ENCODE results near the gene TGFB1I1.
"Not testable (repeated sequence)": the region's sequence is repeated elsewhere in the genome, so short reads cannot be mapped to it uniquely, and the experiment has no call there.

Gene TGFB1I1

DNA sequence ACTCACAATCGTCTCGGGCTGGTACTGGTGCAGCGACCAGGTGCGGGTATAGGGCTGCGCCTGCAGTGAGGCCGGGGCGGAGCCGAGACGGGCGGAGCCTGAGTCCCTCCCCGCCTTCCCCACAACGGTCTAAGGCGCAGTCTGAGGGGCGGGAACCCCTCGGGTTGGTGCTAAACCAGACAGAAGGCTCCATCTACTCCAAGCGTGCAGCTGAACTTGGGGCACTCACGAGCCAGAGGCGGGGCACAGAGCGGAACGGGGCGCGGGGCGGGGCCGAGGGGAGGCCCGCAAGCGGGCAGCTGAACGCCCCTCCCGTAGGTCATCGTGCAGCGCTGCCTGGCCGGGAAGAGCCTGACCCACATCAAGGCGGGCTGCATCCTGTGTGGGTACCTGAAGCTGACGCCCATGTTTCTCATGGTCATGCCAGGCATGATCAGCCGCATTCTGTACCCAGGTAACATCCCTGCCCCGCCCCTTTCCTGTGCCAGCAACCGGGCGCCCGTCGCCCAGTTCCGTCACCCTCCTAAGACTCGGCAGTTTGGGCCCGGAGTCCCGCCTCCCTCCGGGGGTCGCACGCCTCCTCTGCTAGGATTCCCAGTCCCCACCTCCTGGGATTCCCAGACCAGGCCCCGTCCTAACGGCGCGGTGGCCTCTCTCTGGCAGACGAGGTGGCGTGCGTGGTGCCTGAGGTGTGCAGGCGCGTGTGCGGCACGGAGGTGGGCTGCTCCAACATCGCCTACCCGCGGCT is 15.9 kb downstream of the TGFB1I1 start:
- DNase-seq (ENCODE audit: low spot score) = no peak

DNA sequence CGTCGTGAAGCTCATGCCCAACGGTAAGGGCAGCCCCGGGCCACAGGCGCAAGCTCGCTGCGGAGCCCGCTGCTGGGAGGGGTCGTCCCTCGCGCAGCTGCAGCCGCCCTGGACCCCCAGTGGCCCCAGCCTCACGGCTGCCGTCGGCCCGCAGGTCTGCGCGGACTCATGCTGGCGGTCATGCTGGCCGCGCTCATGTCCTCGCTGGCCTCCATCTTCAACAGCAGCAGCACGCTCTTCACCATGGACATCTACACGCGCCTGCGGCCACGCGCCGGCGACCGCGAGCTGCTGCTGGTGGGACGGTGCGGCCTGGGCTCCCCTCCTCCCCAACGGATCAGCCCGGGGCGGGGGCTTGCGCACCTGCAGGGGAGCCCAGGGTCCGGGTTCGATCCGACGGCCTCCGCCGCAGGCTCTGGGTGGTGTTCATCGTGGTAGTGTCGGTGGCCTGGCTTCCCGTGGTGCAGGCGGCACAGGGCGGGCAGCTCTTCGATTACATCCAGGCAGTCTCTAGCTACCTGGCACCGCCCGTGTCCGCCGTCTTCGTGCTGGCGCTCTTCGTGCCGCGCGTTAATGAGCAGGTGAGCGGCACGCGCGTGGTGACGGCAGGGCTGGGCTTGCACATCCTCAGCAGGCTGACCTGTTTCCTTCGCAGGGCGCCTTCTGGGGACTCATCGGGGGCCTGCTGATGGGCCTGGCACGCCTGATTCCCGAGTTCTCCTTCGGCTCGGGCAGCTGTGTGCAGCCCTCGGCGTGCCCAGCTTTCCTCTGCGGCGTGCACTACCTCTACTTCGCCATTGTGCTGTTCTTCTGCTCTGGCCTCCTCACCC is 16.7 kb downstream of the TGFB1I1 start:
- DNase-seq (ENCODE audit: low spot score) = no peak

DNA sequence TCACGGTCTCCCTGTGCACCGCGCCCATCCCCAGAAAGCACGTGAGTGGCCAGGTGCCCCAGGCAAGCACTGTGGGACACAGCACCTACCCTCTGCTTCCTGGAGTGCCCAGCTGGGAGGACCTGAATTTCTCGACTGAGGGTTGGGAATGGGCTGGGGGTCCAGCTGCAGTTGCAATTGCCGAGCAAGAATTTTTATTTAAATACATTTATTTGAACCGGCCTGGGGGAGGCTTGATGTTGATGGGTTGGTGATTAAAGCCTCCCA is 17.3 kb downstream of the TGFB1I1 start:
- no peak for DNase-seq (ENCODE audit: low spot score)

DNA sequence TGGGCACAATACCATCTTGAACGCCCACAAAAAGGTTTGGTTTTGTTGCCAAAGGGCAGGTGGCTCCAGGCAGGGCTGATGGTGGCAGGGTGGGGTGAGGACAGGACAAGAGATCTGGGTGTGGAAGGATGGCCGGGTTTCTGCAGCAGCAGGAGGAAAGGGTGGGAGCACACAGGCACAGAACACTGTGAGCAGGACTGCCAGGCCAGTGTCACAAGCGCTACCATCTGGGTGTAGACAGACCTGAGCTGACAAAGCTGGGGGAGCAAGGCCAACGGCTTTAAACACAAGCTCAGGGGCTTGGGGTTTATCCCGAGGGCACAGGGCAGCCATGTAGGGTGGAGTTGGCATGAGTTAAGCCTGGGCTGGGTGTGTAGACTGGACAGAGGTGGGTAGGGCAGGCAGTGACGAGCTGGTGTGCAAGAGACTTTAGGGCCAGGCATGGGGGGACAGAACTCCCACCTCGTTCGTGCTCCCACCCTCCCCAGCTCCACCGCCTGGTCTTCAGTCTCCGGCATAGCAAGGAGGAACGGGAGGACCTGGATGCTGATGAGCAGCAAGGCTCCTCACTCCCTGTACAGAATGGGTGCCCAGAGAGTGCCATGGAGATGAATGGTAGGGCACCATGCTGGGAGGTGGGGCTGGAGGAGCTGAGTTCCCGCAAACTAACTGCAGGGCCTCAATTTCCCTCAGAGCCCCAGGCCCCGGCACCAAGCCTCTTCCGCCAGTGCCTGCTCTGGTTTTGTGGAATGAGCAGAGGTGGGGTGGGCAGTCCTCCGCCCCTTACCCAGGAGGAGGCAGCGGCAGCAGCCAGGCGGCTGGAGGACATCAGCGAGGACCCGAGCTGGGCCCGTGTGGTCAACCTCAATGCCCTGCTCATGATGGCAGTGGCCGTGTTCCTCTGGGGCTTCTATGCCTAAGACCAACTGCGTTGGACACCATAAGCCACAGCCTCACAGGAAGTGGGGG is 17.9 kb downstream of the TGFB1I1 start:
- no peak for DNase-seq (ENCODE audit: low spot score)

DNA sequence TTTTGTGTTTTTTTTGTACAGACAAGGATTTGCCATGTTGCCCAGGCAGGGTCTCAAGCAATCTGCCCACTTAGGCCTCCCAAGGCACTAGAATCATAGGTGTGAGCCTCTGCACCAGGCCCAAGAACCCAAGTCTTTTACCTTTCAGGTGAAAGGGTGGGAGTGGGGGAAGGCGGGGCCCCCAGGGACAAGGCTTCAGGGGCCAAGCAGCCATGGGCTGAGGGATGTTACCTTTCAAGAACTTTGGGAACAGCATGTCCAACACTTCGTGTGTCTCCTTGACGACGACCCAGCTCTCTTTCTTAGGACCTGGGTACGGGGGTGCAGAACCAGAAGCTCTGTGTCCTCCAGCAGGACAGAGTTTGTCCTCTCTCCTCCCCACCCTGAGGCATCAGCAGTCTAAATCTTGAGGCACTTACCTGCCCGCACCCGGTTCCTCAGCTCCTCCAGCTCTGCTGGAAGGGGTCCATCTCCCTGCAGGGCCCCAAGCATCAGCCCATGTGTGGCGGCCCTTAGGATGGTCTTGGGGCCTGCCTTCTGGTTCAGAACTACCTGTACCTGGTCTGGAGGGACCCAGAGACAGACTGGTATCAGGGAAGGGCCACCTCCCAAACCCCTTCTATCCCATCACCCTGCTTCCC is 19.9 kb downstream of the TGFB1I1 start:
- no peak for DNase-seq (ENCODE audit: low spot score)

DNA sequence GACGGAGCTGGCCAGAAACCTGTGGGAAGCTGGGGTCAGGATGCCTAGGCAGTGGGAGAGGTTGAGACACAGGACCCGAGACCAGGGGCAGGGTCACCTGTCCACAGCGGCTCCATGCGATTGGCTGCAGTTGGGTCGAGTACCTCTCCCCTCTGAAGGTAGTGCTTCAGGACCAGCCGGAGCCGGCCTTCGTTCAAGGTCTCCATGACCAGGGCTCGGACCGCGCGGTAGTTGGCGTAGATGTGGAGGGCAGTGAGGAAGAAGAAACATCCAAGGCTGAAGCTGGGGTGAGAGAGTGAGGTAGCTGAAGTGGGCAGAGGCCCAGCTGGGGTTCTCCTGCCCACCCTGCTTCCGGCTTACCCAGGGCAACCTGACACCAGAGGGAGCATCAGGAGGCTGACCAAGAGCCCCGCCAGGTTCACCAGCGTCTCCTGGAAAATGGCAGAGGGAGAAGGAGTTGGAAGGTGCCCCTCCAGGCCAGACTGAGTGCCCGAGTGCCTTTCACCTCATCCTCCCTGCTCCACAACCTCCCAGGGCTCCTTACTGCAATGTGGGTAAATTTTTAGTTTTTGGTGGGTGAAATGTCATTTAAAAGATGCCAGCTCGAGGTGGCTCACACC is 21.7 kb downstream of the TGFB1I1 start:
- no peak for DNase-seq (ENCODE audit: low spot score)

DNA sequence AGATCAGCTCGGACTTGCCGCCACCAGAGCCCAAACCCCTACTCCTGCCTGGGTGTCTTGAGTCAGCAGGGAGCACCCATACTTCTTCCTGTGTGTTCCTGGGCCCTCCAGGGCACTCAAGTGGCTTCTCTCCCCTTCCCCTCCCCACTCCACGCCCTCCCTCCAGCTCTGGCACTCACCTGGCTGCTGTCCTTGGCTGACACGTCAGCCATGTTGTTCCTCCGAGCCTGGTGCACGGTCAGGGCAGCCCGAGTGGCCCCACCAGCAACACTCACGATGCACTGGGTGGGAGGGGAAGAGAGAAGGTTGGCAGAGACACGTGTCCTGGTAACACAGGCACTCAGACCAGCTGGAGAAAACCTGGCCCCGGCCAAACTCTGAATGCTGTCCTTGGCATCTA is 24.7 kb downstream of the TGFB1I1 start:
- DNase-seq (ENCODE audit: low spot score) = no peak

DNA sequence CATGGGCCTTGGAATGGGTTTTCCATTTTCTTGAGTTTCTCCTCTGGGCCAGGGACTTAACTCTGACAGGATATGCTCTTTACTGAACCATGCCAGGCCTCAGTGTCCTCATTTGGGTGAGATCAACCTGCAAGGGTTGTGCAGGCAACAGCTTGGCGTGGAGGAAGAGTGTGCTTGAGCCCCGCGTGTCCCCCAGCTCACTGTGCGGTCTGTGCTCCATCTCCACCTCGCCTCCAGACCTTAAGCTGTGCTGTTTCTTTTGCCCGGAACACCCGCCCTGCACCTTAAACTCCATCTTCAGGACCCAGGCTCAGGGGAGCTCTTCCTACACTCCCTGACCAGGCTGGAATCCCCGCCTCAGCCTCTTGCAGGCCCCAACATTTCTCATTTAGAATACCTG is 26.5 kb downstream of the TGFB1I1 start:
- no peak for DNase-seq (ENCODE audit: low spot score)

DNA sequence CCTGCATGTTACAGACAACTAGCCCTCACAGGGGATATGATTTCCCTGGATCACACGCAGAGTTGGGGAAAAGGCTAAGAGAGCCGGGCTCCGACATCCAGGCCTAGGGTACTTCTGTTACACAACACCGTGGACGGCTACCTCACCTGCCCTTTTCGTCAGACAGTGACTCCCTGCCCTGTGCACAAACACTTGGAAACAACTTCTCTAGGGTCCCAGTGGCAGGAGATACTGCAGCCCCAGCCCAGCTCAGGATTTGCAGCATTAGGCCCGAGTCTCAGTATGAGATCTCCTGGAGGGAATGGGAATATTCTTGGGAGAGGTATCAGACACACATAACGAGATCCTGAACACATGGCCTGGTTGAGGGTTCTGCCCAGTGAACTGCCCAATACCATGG is 28.0 kb downstream of the TGFB1I1 start:
- DNase-seq (ENCODE audit: low spot score) = no peak

DNA sequence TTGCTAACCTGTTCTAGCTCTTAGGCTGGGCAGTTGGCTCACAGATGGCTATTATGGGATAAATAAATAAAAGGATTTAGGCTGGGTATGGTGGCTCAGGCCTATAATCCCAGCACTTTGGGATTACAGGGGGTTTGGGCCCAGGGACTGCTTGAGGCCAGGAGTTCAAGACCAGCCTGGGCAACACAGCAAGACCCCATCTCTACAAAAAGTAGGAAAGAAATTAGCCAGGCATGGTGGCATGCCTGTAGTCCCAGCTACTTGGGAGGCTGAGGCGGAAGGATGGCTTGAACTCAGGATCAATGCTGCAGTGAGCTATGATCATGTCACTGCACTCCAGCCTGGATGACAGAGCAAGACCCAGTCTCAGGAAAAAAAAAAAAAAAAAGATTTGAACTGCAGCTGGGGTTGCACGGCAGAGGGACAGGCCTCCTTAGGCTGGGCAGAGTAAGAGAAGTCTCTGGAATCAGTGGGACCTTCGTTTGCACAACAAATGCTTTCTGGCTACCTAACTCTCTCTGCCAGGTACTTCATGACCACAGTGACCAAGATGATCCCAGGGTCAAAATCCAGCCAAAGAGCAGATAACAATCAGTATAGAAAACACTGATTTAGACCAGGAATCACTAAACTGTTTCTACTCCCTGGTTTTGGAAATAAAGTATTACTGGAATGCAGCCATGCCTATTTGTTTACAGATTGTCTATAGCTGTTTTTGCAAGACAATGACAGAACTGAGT is 29.4 kb downstream of the TGFB1I1 start:
- no peak for DNase-seq (ENCODE audit: low spot score)

DNA sequence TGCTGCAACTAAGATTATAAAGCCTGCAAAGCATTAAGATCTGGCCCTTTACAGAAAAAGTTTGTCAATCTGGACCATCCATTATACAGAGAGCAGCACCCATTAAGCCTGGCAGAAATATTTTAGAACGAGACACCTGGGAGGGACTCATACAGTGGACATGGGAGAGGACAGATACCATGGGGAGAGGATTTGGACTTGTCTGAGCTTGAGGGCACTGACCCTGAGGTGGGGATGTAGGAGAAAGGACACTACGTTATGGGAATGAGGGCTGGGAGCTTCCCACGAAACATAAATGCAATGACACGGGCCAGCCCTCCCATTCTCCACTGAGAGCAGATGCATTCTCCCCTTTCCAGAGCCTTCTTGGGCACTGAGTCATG is 30.0 kb downstream of the TGFB1I1 start:
- no peak for DNase-seq (ENCODE audit: low spot score)

DNA sequence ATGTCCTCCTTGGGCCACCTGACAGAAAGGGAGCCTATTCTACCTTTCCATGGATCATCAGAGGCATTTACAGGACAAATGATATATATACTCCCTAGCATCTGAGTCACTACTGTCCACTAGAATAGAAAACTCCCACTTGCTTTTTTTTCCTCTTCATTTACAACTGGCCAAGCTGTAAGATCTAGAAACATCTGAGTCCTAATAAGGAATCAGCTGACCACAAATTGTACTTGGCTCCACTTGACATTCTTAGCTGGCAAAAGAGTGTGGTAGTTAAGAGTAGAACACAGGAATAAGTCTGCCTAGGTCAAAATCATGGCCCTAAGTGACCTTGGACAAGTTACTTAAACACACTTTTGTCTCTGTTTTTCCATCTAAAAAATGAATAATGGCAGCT is 31.0 kb downstream of the TGFB1I1 start:
- no peak for DNase-seq (ENCODE audit: low spot score)

DNA sequence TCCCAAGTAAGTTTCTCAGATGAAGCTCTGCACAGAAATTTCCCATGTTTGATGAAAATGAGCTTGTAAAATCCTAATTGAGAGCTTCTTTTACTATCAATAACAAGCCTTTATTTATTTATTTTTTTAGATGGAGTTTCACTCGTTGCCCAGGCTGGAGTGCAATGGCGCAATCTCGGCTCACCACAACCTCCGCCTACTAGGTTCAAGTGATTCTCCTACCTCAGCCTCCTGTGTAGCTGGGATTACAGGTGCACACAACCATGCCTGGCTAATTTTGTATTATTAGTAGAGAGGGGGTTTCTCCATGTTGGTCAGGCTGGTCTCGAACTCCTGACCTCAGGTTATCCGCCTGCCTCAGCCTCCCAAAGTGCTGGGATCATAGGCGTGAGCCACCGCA is 31.6 kb downstream of the TGFB1I1 start:
- DNase-seq (ENCODE audit: low spot score) = not testable (repeated sequence)

DNA sequence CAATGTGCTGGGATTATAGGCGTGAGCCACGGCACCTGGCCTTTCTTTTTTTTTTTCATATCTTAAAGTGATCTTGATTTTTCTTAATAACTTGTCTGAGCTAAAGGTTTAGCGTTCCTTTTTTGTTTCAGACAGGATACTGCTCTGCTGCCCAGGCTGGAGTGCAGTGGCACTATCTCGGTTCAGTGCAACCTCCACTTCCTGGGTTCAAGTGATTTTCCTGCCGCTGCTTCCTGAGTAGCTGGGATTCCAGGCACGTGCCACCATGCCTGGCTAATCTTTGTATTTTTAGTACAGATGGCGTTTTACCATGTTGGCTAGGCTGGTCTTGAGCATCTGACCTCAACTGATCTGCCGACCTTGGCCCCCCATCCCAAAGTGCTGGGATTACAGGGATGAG is 32.2 kb downstream of the TGFB1I1 start:
- no peak for DNase-seq (ENCODE audit: low spot score)

DNA sequence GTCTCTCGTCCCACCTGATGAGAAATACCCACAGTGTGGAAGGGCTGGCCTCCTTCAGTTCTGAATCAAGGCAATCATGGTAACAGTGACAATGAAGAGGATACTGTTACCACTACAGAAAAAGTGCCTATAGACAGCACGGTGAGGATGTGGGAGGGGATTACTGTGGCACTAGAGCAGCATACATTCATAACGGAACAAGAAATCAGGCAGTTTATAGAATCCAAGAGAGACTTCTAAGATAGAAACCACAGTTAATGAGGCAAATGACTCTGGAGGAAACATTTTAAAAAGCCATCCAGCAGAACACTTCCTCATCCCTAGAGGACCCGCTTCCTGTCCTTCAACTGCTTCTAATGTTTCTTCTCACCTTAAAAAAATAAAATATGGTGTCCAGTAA is 33.5 kb downstream of the TGFB1I1 start:
- no peak for DNase-seq (ENCODE audit: low spot score)

DNA sequence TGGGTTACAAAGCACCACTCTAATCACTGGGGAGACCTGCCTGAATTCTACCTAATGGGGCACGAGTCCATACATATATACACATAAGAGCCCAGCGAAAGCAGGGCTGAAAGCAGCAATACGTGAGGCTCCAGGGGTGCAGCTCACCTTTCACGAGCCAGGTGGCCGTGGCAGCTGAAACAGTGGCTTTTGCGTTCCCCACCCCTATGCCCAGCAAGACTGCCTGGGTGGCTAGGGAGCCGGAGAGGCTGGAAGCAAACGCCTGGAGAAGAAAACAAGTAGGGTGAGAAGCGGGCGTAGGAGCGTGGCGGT is 35.6 kb downstream of the TGFB1I1 start:
- no peak for DNase-seq (ENCODE audit: low spot score)

DNA sequence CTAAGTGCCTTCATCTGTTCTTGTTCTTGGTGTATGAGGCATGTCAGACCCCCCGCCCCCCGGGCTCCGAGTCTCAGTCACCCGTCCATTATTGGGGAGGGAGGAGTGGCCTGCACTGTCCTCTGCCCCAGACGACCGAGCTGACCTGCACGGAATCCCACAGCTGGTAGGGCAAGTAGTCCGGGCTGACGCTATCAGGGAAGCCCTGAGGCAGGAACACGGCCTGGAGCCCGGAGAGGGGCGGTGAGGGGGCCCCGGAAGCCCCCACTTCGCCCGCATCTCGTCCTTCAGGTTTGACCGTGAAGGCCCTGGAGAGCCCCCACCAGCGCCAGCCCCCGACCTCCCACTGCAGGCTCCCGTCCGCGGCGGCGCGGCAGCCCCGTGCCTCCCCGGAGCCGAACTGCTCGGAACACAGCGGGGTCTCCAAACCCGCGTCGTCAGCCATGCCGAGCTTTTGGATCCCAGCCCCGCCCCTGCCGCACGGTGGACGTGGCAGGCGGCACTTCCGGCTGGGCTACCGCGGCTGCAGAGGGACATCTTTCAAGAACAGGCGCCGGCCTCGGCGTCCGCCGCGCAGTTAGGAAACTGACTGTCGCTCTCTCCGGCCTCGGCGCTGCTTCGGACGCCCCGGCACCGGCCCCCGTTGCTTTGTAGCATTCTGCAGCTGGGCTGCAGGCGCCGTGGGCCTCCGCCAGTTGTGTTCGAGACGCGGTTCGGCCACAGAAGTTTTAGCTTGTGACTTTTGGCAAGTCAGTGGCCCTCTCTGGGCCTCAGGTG is 36.2 kb downstream of the TGFB1I1 start, which contains the start of gene RUSF1:
Gene RUSF1 (minus strand): TSS at position 463 of the 777 bp plus-strand sequence. CDS start 18 bp downstream, at position 445.
- DNase-seq (ENCODE audit: low spot score) = peak; percentile 70

DNA sequence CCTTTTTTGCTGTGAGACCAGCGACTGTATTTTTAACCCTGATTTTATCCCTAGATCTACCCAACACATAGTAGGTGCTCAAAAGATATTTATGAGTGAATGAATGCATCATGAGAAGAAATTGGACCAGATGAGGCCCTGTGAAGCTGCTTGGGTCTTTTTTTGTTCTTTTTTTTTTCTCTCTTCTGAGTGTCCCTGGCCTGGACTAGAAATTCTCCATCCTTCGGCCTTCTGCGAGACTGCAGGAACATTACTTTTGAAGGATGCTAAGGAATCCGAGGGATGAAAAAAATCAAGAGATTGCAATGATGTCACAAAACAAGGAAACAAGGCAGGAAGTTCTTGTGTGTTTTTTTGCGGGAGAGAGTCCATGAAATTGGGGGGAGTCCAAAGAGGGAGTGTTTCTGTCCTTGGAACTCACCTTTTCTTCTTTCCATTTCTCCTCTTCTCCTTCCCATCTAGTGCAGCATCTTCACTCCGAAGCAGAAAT is 36.8 kb downstream of the TGFB1I1 start:
- no peak for DNase-seq (ENCODE audit: low spot score)

DNA sequence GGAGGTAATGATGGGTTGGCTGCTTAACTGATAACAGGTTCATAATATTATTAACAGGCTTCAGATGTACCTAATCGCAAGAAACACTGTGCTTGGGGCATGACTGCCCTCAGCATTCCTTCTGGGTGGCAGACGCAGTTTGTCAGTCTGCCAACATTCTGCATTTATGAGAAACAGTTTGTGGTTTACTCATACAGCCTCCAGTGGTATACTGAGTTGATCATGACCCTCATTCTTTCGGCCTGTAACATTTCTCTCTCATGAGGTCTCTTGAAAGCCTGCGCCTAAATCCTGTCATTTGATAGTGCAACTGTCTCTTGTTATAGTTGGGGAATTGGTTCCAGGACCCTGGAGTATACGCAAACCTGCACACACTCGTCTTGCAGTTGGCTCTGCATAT is 41.2 kb downstream of the TGFB1I1 start:
- no peak for DNase-seq (ENCODE audit: low spot score)

DNA sequence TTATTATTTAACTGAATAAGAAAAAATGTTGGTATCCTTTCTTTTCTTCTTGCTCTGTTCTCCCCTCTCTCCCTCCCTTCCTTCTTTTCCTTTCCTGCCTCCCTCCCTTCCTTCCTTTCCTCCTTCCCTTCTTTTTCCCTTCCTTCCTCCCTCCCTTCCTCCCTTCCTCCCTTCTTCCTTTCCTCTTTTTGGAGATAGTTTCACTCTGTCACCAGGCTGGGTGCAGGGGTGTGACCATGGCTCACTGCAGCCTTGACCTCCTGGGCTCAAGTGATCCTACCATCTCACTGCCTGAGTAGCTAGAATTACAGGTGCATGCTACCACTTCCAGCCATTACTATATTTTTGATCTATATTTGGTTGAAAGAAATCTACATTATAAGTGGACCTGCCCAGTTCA is 41.9 kb downstream of the TGFB1I1 start:
- no peak for DNase-seq (ENCODE audit: low spot score)

Data from COLO829 (cell line).